GM21528 (cell line): ENCODE measurements around the gene PHLPP1.
"Not testable (repeated sequence)": the region's sequence is repeated elsewhere in the genome, so short reads cannot be mapped to it uniquely, and the experiment has no call there.

Experiments used
- ATAC-seq: cut with Tn5 transposase; IDR thresholded peaks from one replicate; pipeline ENCODE4 v1.9.1; 2021; ENCODE audit warnings: mild to moderate bottlenecking, moderate library complexity; ENCODE audit not compliant: unreplicated experiment, low FRiP score

Gene PHLPP1

GRCh38 chr18:62799977-62800376, 84.6 kb downstream of the PHLPP1 start:
- ATAC-seq: no peak

DNA sequence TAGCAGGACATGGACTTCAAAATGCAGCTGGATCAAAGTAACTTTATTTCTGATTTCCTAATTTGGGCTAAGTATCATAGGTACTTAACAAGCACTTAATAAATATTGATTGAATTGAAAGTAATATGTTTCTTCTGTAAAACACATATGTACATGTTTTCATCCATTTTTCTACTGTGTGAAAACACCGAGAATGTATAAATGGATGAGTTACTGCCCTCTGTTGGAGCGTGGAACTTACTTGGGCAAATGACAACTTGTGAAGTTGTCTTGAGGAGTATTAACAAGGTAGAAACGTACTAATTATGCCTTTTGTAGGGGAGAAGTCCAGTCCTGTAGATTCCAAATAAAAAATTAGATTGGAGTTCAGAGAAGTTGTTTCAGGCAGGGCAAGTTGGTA, 87.2 kb downstream of the PHLPP1 start:
- no peak for ATAC-seq

- no peak for ATAC-seq
These were observed 92.1 kb downstream of the PHLPP1 start for GRCh38 chr18:62807396-62807795.

- no peak for ATAC-seq
These were observed 92.8 kb downstream of the PHLPP1 start for GRCh38 chr18:62808123-62808522.

GRCh38 chr18:62809445-62809844, 94.1 kb downstream of the PHLPP1 start:
- not testable (repeated sequence) for ATAC-seq

DNA sequence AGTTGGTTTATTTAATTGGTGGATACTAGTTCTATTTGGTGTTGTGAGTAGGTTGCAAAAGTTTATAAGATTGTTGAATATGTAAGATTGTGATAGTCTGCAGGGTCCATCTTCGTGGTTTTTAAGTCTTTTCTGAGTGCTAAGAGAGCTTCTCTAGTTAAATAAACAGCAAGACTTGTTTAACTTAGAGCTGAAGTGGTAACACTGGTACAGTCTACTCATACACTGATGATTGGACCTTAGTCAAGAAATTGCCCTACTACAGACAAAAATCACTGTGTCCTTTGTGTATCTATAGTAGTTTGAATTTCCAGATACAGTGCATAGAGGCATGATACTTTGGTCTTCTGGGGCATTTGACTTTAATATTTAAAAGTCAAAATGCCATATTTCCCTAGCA, 94.6 kb downstream of the PHLPP1 start:
- no peak for ATAC-seq

- no peak for ATAC-seq
These were observed 95.3 kb downstream of the PHLPP1 start for GRCh38 chr18:62810682-62811081.

- no peak for ATAC-seq
These were observed 96.3 kb downstream of the PHLPP1 start for GRCh38 chr18:62811674-62812073.

- ATAC-seq: no peak
These were observed 96.9 kb downstream of the PHLPP1 start for GRCh38 chr18:62812242-62812641.

DNA sequence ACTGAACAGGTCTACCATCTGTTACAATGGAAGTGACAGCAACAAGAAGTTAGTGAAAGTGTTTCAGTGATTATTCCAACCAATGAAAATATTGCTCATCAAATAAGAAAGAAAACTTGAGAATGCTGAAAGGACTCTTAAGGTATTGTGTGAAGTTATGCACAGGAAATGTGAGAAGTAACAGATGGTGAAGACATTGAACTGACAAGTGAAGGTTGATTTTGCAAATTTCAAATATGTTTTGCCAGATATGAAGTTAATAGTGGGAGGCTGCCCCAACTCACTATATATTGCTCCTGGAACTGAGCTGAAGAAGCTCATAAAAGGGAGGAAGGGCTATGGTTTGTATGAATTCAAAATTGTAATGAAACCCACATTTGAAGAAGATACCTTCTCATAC, 97.5 kb downstream of the PHLPP1 start:
- no peak for ATAC-seq

- ATAC-seq: no peak
These were observed 98.9 kb downstream of the PHLPP1 start for GRCh38 chr18:62814132-62814759.

- ATAC-seq: no peak
These were observed 110.0 kb downstream of the PHLPP1 start for GRCh38 chr18:62825382-62825781.

- no peak for ATAC-seq
These were observed 112.1 kb downstream of the PHLPP1 start for GRCh38 chr18:62827397-62827796.

DNA sequence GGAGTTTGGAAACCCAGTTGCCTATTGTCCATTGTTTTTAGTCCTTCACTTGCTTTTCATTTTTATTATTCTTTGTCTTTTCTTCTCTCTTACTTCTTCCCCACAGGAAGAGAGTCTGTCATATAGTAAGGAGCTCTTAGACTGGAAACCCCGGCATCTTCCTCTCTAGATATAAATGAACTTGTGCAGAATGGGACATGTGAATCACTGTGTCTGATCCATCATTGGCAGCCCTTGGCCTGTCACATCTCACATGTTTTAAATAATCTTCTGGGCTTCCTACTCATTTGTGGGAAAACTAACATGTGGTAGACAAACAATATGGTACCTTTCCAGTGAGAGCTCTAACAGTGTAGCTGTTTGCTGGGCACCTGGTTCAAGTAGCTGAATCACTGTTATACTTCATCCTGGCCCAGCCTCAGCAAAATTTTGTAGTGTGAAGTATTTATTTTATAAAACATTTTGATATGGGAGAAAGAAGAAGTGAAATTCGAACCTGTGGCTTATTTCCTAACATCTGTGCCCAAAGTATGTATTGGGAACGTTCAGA, 112.8 kb downstream of the PHLPP1 start:
- no peak for ATAC-seq

DNA sequence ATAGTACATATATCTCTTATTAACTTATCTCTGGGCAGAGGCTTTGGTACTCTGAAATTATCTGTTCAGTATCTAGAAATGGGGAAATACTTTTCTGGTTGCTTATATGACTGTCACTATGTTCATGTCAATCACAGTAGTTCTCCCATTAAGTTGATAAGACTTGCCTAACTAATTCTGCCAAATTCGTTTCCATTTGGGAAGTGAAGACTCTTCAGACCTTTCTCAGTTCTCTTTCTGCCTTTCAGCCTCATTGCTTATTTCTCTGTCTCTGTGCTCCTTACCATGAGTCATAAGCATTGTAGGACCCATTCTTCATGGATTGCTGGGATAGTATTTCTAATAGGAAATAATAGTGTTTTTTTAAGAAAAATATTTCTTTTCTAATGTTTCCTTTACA, 113.5 kb downstream of the PHLPP1 start:
- no peak for ATAC-seq

DNA sequence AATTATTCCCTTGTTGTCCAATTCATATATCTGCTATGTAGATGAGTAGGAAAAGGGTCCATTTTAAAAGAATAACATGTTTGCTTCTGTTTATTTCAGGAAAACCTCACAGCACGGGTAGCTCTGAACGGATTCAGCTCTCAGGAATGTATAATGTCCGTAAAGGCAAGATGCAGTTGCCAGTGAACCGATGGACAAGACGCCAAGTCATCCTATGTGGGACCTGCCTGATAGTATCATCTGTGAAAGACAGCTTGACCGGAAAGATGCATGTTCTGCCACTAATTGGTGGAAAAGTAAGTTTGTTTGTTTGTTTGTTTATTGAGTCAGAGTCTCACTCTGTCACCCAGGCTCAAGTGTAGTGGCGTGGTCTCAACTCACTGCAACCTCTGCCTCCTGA, 114.6 kb downstream of the PHLPP1 start:
- no peak for ATAC-seq

DNA sequence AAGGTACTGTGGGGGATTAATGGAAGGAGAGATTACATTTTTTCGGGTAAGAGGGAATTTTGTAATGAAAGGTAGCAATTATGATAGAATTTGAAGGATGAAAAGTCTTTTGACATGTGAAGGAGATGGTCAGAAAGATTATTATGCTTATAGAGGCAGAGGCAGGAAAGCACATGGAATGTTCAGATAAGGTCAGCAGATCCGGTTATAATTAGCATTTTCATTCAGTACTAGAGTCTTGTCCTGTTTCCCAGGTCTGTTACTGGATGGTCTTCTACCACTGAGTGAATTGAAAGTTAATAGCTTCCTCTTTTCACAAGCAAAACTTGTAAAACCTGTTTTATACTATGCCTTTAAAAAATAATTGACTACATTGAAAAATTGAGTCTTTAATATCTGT, 116.9 kb downstream of the PHLPP1 start:
- no peak for ATAC-seq

- no peak for ATAC-seq
These were observed 118.2 kb downstream of the PHLPP1 start for GRCh38 chr18:62833494-62833893.

DNA sequence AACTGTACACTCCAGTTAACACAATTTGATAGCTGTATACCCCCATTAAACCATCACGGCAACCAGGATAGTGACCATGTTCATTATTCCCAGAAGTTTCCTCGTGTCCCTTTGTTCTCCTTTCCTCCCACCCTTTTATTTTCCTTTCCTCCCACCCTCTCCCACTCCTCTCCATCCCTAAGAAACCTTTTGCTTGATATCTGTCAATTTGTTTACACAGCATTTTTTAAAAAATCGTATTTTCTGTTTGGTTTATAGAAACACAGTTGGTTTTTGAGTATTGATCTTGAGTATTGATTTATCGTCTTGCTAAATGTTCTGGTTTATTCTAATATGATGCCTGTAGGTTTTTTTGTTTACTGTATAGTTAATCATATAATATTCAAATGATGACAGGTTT, 119.4 kb downstream of the PHLPP1 start:
- no peak for ATAC-seq

DNA sequence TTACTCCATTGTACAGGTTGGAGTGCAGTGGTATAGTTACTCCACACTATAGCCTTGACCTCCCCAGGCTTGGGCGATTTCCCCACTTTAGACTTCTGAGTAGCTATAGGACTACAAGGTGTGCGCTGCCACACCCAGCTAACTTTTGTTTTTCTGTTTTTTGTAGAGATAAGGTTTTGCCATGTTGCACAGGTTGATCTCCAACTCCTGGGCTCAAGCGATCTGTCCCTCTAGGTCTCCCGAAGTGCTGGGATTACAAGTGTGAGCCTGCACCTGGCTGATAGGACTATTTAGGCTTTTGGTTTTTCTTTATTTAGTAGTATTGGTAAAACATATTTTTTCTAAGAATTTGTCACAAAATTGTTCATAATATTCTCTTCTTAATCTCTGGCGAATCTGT, 121.7 kb downstream of the PHLPP1 start:
- ATAC-seq: no peak

GRCh38 chr18:62838475-62839098, 123.2 kb downstream of the PHLPP1 start:
- ATAC-seq: peak; percentile 76
